ENCODE measurements around the gene IPO13.

GRCh38 chr1:44000122-44000665 is 53.4 kb downstream of the IPO13 start:
- TF ChIP-seq ZFP3 (CRISPR knock-in tag; IDR thresholded peaks at IDR 0.05): no peak
- no peak for TF ChIP-seq ZNF8 (CRISPR knock-in tag; IDR thresholded peaks at IDR 0.05)
- TF ChIP-seq OSR1 (CRISPR knock-in tag; IDR thresholded peaks at IDR 0.05): no peak
- TF ChIP-seq, protein P1, sequence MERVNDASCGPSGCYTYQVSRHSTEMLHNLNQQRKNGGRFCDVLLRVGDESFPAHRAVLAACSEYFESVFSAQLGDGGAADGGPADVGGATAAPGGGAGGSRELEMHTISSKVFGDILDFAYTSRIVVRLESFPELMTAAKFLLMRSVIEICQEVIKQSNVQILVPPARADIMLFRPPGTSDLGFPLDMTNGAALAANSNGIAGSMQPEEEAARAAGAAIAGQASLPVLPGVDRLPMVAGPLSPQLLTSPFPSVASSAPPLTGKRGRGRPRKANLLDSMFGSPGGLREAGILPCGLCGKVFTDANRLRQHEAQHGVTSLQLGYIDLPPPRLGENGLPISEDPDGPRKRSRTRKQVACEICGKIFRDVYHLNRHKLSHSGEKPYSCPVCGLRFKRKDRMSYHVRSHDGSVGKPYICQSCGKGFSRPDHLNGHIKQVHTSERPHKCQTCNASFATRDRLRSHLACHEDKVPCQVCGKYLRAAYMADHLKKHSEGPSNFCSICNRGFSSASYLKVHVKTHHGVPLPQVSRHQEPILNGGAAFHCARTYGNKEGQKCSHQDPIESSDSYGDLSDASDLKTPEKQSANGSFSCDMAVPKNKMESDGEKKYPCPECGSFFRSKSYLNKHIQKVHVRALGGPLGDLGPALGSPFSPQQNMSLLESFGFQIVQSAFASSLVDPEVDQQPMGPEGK (CRISPR knock-in tag; IDR thresholded peaks at IDR 0.05; ENCODE audit: borderline replicate concordance): no peak
- TF ChIP-seq TOX (CRISPR knock-in tag; IDR thresholded peaks at IDR 0.05; ENCODE audit: borderline replicate concordance): no peak
- no peak for TF ChIP-seq CREB5 (CRISPR knock-in tag; IDR thresholded peaks at IDR 0.05; ENCODE audit: low read depth)
